GM18909 (cell line): ENCODE measurements around the gene AK1.

ENCODE experiments used
- ATAC-seq: cut with Tn5 transposase; IDR thresholded peaks from one replicate; pipeline ENCODE4 v1.9.1; 2021; ENCODE audit warnings: mild to moderate bottlenecking; ENCODE audit not compliant: unreplicated experiment, poor library complexity

Gene AK1

GRCh38 chr9:127877566-127877998 lies at the start of gene AK1:
AK1 (minus strand) TSS chr9:127877675; CDS start chr9:127874617, 3,058 bp downstream.
- ATAC-seq, result no peak

GRCh38 chr9:127926906-127927200 lies 49.4 kb upstream of the AK1 start:
- no peak for ATAC-seq

- ATAC-seq, result no peak
Observed at GRCh38 chr9:127925959-127926905, 48.8 kb upstream of the AK1 start.

GRCh38 chr9:127924736-127925444 lies 47.4 kb upstream of the AK1 start:
- ATAC-seq, result no peak

GRCh38 chr9:127923771-127924170 lies 46.3 kb upstream of the AK1 start:
- no peak for ATAC-seq

- ATAC-seq, result no peak
Observed at GRCh38 chr9:127923046-127923445, 45.6 kb upstream of the AK1 start.

GRCh38 chr9:127921557-127922120 lies 44.2 kb upstream of the AK1 start:
- no peak for ATAC-seq

- ATAC-seq, result no peak
Observed at GRCh38 chr9:127920794-127921193, 43.3 kb upstream of the AK1 start.

- no peak for ATAC-seq
Observed at GRCh38 chr9:127919253-127919815, 41.9 kb upstream of the AK1 start.

- ATAC-seq, result no peak
Observed at GRCh38 chr9:127918183-127919107, 41.0 kb upstream of the AK1 start.

- peak; percentile 20 for ATAC-seq
Observed at GRCh38 chr9:127917603-127918002, 40.1 kb upstream of the AK1 start.

GRCh38 chr9:127916720-127917581 lies 39.5 kb upstream of the AK1 start, which contains the start of gene ST6GALNAC4:
ST6GALNAC4 (minus strand) TSS chr9:127917041; CDS start chr9:127916419, 622 bp downstream.
- ATAC-seq, result peak; percentile 78

GRCh38 chr9:127915801-127916719 lies 38.6 kb upstream of the AK1 start:
- no peak for ATAC-seq

- ATAC-seq, result no peak
Observed at GRCh38 chr9:127915325-127915752, 37.9 kb upstream of the AK1 start.

- ATAC-seq, result no peak
Observed at GRCh38 chr9:127913682-127914081, 36.2 kb upstream of the AK1 start.

GRCh38 chr9:127912882-127913281 lies 35.4 kb upstream of the AK1 start:
- no peak for ATAC-seq

- no peak for ATAC-seq
Observed at GRCh38 chr9:127912296-127912695, 34.8 kb upstream of the AK1 start.
